Measurements from ENCODE around the gene TSFM.

Gene TSFM

DNA sequence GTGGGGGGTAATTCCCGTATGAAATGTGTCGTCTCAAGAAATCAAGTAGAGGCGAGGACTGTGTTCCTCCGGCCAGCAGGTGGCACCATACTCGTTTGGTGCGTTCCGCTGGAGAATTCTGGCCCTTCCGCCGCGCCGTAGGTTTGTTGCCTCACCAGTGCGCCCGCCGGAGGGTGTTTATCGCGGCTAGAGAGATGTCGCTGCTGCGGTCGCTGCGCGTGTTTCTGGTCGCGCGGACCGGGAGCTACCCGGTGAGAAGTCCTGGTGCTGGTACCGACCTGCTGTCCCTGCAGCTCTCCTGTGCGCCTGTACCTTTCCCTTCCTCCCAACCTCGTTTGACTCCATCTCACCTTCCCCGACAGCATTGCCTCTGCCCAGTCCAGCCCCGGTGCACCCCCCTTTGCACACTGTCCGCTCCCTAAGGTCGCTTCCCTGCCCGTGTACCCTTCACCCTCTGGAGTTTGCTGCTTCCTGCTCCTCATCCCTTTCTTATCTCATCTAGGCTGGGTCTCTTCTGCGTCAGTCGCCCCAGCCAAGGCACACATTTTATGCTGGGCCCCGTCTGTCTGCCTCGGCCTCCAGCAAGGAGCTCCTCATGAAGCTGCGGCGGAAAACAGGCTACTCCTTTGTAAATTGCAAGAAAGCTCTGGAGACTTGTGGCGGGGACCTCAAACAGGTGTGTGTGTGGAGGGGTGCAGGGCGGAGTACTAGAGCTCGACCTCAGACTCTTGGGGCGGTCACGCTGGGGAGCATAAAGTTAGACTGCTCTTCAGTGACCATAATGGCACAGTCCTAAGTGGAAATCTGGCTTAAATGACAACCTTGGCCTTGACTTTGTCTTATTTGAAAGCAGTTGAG is at the start of gene TSFM (continued):
- peak; percentile 96 for TF ChIP-seq ZFP37 (tag by site-specific recombination; IDR thresholded peaks at IDR 0.05)
- TF ChIP-seq ZNF398 (tag by site-specific recombination; IDR thresholded peaks at IDR 0.05), result peak; percentile 48
- TF ChIP-seq ZNF639 (tag by site-specific recombination; IDR thresholded peaks at IDR 0.05), result peak; percentile 97
- 0 out of 2 replicates have a peak, but pooled peaks have one; percentile 43 for TF ChIP-seq HIC1 (tag by site-specific recombination; IDR thresholded peaks at IDR 0.05)
- TF ChIP-seq, protein P1, sequence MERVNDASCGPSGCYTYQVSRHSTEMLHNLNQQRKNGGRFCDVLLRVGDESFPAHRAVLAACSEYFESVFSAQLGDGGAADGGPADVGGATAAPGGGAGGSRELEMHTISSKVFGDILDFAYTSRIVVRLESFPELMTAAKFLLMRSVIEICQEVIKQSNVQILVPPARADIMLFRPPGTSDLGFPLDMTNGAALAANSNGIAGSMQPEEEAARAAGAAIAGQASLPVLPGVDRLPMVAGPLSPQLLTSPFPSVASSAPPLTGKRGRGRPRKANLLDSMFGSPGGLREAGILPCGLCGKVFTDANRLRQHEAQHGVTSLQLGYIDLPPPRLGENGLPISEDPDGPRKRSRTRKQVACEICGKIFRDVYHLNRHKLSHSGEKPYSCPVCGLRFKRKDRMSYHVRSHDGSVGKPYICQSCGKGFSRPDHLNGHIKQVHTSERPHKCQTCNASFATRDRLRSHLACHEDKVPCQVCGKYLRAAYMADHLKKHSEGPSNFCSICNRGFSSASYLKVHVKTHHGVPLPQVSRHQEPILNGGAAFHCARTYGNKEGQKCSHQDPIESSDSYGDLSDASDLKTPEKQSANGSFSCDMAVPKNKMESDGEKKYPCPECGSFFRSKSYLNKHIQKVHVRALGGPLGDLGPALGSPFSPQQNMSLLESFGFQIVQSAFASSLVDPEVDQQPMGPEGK (tag by site-specific recombination; IDR thresholded peaks at IDR 0.05), result peak; percentile 65
- peak; percentile 76 for TF ChIP-seq ZBTB21 (tag by site-specific recombination; IDR thresholded peaks at IDR 0.05)
- TF ChIP-seq ZBTB48 (tag by site-specific recombination; IDR thresholded peaks at IDR 0.05), result peak; percentile 93
- peak; percentile 42; the same call in 1 of the 2 replicates for TF ChIP-seq ZNF341 (tag by site-specific recombination; IDR thresholded peaks at IDR 0.05; ENCODE audit: low read depth)
- TF ChIP-seq ZNF560 (tag by site-specific recombination; IDR thresholded peaks at IDR 0.05; ENCODE audit: borderline replicate concordance), result no peak
- peak; percentile 44; the same call in 1 of the 2 replicates for TF ChIP-seq ZNF121 (tag by site-specific recombination; IDR thresholded peaks at IDR 0.05)
- TF ChIP-seq TCF7L2 (IDR thresholded peaks at IDR 0.05; ENCODE audit: borderline replicate concordance, low read depth, low read length), result no peak
- TF ChIP-seq REPIN1 (tag by site-specific recombination; IDR thresholded peaks at IDR 0.05; ENCODE audit: low read depth), result peak; percentile 84
- TF ChIP-seq PRDM10 (tag by site-specific recombination; IDR thresholded peaks at IDR 0.05), result peak; percentile 89
- TF ChIP-seq MEIS1 (CRISPR knock-in tag; IDR thresholded peaks at IDR 0.05; ENCODE audit: borderline replicate concordance), result no peak
- TF ChIP-seq ZFP69B (tag by site-specific recombination; IDR thresholded peaks at IDR 0.05), result peak; percentile 78
- TF ChIP-seq KLF9 (tag by site-specific recombination; IDR thresholded peaks at IDR 0.05; ENCODE audit: low read depth), result peak; percentile 61; the same call in 1 of the 2 replicates
- no peak for TF ChIP-seq ZNF19 (tag by site-specific recombination; IDR thresholded peaks at IDR 0.05; ENCODE audit: low read depth)

Data from HEK293 (cell line).